NCI-H2227 treated with DMSO at 0.1 percent for 48 hours (cell line): Measurements from ENCODE around the gene SLX9.

Experiments
- DNase-seq: peaks from one replicate; lab custom pipeline; 2025; lab: John Stamatoyannopoulos, UW

SLX9 gene

GRCh38 chr21:45003331-45004058 lies 63.7 kb downstream of the SLX9 start:
- DNase-seq: no peak

- no peak for DNase-seq
Measured at GRCh38 chr21:45004059-45004422, 64.2 kb downstream of the SLX9 start.

DNA sequence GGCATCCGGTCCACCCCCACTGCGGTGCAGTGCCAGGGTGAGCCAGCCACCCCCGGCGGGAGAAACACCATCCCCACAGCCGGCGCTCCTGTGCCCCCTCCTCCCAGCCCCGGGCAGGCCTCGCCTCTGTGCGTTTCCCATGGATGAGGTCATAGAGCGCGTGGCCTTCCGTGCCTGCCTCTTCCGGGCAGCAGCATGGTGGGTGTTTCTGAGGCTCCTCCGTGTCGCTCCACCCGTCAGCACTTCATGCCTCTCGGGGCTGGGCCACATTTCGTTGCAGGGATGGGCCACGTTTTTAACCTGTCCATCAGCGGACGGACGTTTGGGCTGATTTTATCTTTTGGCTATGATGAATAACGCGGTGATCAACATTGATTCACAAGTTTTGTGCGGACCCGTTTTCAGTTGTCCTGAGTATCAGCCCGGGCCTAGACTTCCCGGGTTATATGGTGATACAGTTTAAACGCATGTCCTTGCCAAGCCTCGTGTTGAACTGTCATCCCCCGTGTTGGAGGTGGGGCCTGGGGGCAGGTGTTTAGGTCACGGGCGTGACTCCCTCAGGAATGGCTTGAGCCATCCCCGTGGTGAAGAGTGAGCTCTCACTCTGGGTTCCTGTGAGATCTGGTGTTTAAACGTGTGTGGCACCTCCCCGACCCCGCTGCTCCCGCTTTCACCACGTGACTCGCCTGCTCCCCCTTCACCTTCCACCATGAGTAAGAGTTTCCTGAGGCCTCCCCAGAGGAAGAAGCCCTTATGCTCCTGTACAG lies 64.8 kb downstream of the SLX9 start:
- no peak for DNase-seq

DNA sequence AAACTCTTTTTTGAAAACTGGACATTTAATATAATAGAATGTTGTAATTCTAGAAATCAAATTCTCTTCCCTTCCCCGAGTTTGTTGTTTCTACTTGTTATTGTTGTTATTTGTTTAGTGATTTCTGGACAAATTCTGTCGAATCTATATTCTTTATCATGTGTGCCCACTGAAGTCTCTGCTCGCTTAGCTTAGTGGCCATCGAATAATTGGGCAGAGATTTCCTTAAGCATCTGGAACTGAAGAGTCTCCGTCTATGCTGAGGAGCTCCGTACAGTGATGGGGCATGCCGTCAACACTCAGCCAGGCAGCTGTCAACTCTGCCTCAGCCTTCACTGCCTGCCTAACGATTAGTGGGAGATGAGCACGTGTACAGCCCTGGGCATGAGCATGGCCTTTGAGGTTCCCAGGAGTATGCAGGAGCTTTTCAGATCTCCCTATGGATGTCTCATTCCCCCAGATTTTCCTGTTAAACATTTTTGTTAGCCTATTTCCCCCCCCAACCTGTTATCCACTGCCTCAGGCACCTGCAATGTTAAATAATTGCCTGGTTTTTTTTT lies 66.8 kb downstream of the SLX9 start:
- DNase-seq: no peak

DNA sequence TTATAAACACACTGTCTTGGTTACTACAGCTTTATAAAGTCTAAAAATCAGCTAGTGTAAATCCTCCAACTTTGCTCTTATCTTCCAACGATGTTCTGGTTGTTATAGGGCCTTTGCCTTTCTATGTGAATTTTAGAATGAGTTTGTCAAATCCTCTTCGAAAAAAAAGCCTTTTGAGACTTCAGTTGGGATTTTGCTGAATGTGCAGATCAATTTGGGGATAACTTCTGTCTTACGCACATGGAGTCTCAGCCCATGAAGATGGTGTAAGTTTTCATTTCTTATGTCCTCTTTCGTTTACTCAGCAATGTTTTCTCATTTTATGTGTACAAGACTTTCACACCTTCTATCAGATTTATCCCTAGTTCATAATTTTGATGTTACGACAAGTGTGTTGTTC lies 69.8 kb downstream of the SLX9 start:
- DNase-seq: no peak

GRCh38 chr21:45010096-45010495 lies 70.3 kb downstream of the SLX9 start:
- no peak for DNase-seq

DNA sequence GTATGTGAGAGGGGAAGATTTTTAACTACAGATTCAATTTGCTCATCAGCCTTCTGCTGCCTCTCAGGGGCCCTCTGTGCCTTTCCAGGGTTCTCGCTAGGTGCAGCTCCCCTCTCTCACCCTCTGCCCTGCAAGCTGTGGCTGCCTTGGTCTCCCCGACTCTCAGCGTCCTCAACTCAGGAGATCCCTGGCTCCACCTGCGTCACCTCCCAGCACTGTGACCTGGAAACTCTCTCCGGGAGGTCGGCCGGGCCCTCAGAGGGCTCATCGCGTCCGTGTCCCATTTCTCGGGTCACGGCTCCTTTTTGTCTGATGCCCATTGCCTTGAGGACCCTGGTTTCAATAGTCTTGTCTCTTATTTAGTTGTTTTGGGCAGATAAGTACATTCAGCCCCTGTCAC lies 71.0 kb downstream of the SLX9 start:
- DNase-seq: no peak

DNA sequence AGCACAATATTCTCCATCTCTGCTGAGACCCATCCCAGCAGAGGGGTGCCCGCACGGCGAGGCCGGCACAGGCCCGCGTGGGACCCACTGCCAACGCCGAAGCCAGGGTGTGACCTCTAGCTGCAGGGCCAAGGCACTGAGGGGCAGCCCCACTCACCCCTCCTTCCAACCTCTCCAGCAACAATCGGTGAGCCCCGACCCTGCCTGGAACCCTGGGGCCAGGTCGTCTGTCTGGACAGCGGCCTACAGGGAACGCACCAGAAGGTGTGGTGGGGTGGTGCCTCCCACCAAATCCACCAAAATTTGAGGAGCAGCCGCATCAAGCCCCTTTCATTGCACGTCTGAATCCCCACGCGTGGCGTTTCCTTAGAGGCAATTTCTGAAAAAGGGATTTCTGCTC lies 71.6 kb downstream of the SLX9 start:
- no peak for DNase-seq

GRCh38 chr21:45011911-45012661 lies 72.3 kb downstream of the SLX9 start:
- no peak for DNase-seq

DNA sequence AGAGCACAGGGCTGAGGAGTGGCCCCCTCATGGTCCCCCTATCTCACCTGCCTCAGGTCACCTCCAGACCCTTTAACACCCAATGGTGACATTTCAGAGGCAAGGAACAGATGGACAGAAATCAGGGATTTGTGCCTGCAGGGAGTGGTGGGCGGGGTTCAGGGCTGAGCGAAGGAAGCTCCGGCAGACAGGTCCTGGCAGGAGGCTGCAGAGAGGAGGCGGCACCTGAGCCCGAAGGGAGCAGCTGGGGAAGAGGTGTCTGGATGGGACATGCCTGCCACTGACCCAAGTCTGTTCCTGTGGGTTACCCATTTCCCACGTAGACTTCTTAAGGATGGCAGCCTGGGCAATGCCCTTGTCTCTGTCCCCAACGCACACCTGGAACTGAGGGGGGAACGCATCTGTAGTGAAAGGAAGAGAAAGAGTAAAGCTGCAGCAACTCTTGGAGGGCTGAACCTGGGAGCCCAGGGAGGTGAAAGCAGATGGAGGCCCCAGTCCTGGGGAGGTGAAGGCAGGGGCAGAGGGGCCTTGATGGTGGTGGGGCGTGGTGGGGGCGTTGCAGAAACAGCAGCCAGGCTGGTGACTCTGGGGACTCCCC lies 72.9 kb downstream of the SLX9 start:
- DNase-seq: no peak

DNA sequence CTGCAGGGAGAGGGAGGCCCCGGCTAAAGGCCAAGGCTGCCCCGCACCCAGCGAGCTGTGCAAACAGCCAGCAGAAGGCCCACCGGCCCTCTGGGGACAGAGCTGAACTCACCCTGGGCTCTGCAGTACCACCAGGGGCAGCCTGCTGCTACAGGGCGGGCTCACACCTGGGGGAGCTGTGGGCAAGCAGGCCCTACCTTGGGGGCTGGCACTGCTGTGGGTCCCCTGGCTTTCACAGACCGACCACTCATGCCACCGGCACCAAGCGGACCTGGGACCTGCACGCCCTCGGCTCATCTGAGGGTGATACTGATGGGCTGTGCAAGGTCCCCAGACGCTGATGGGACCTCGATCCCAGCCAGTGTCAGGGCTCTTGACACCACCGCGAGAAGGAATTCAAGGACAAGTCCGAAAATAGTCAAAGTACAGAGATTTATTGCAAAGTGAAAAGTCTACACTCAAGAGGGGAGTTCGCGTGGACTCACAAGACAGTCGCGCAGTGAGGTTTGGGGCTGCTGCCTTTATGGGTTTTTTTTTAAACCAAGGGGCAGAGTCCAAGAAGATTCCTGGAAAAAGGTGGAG lies 73.5 kb downstream of the SLX9 start:
- no peak for DNase-seq

GRCh38 chr21:45014747-45015468 lies 75.1 kb downstream of the SLX9 start:
- DNase-seq: no peak

- no peak for DNase-seq
Measured at GRCh38 chr21:45015469-45015860, 75.6 kb downstream of the SLX9 start.

- DNase-seq: no peak
Measured at GRCh38 chr21:45016031-45016405, 76.2 kb downstream of the SLX9 start.

DNA sequence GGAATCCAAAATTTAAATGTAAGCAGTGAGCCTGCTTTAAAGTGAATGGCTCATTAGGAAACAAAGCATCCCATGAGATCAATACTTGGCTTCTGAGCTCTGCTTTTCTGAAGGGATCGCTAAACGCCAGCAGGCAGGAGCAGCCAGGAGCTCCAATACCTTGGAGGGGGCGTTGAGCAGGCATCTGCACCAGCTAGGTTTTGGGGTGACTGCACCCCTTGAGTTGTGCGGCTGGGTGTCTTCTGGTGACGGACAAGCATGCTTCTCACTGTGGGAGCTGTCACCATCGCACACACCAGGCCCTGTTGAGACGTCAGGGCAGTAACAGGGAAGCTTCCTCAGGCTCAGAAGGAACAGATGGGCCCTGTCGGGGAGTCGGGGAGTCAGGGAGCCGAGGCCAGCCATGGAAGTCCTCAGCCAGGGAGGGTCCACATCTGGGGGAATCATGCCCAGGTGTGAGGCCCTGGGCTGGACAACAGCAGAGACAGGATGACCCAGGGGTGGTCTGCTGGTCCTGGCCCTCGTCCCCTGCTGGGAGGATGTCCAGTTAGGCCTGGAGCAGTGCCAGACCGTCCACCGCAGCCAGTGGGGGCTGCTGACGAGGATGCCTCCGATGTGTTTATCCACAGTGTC lies 76.7 kb downstream of the SLX9 start:
- DNase-seq: no peak

DNA sequence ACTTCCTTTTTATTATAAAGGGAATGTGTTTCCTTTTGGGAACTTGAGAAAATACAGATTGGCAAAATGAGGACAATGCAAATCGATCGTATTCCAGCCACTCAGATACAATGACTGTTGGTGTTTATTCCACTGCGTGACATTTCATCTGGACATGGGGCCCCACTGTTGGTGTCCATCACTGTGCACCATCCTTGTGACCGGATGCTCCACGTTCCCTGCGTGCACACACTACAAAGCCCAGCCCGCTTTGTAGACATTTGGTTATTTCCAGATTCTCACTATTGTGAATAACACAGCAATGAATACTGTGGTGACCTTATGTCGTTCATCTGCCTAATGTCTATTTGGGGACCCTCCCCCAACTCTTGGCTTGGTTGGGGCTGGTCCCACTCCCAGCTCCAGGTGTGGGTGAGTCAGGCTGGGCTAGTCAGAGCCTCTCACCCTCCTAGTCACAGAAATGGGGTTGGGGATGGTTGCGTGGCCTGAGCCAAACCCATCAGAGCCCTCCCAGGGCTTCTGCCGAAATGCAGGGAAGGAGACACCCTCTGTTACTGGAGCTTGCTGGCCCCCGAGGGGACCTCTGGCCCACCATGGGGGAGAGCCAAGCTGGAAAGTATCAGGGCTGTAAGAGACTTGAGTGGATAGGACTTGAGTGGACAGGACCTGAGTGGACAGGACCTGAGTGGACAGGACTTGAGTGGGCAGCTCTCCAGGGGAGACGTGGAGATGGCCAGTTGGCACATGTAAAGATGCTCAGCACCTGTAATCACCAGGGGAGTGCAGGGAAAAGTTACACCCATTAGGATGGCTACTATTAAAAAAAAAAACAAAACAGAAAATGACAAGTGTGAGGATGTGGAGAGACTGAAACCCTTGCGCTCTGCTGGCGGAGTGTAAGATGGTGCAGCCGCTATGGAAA lies 77.5 kb downstream of the SLX9 start:
- no peak for DNase-seq

GRCh38 chr21:45018131-45019075 lies 78.6 kb downstream of the SLX9 start:
- no peak for DNase-seq

GRCh38 chr21:45019076-45019886 lies 79.5 kb downstream of the SLX9 start:
- DNase-seq: no peak
